Tibial artery (tissue), 4 donors: ENCODE measurements around the gene ZNF263.

Experiments used
- DNase-seq, 2 donors: peaks; one replicate each; pipeline ENCODE4 v3.0.0-alpha.2; 2019
- H3K27ac ChIP-seq, 2 donors: fragments of 200-600 bp; sonication (generic) in 1 of 2; 1 replicate in 1 of 2; 2 replicates in 1 of 2; pipeline ENCODE4 v1.5.1; 2018 to 2019; ENCODE audit warnings: mild to moderate bottlenecking in 1 of 2
- H3K27me3 ChIP-seq, 2 donors: fragments of 200-600 bp; sonication (generic) in 1 of 2; one replicate each; pipeline versions ENCODE4 v1.5.1 to v1.6.0; 2016 to 2019
- H3K36me3 ChIP-seq, 3 donors: fragments of 200-600 bp; sonication (generic) in 2 of 3; one replicate each; pipeline ENCODE4 v1.5.1; 2016 to 2019; ENCODE audit warnings: mild to moderate bottlenecking in 2 of 3
- H3K4me1 ChIP-seq, 4 donors: fragments of 200-600 bp; sonication (generic) in 2 of 4; 1 replicate in 3 of 4; 2 replicates in 1 of 4; pipeline ENCODE4 v1.5.1; 2016 to 2019
- H3K4me3 ChIP-seq, 2 donors: fragments of 200-600 bp; sonication (generic) in 1 of 2; 1 replicate in 1 of 2; 2 replicates in 1 of 2; pipeline ENCODE4 v1.5.1; 2018 to 2019; ENCODE audit warnings: mild to moderate bottlenecking in 2 of 2
- H3K9me3 ChIP-seq, 3 donors: fragments of 200-600 bp; sonication (generic) in 1 of 3; one replicate each; pipeline ENCODE4 v1.5.1; 2016 to 2019
- intact Hi-C: fragments of 100-400 bp; cut with DNase I; formaldehyde crosslinking; loops from one replicate; pipeline ENCODE4 v1.15.0; 2023; ENCODE audit warnings: low total_unique reads
- TF ChIP-seq, protein P1 (sequence below), 2 experiments: fragments of 200-600 bp in 1 of 2; fragments of 450-650 bp in 1 of 2; IDR thresholded peaks; one replicate each; pipeline ENCODE4 v1.5.1; 2017 to 2019; ENCODE audit warnings: antibody characterized with exemption in 2 of 2, mild to moderate bottlenecking in 1 of 2, moderate library complexity in 1 of 2

The ZNF263 gene

DNA sequence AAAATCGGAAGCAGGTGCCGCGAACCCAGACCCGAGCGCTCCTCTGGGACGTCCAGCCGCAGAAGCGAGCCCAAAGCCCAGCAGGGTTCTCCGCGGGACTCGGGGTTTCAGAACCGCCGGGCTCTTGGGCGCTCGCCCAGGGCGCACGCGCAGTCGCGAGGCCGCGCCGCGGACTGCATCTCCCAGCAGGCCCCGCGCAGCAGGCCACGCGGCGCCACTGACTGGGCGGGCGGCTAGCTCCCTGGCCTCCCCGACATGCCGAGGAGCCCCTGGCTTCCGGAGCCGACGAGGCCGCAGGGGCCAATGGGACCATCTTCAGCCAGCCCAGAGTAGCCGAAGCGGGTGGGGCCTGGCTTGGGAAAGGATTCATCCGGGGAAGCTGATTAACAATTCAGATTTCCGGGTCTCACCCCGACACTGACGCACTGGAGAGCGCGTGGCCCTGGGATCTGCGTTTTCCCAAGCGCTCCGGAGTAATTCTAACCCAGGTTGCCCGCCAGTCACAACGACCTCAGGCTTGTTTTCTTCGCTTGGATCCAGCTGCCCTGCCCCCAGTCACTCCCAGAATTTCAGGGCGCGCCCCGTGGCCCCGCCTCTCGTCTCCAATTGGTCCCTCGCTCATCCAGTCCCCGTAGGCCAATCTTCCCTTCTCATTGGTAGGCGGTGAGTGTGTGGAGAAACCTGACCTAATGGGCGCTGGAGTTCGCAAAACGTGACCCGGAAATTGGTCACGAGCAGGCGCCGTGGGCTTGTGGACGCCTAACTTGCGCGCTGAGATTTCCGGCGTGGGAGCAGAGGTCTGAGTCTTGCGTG lies at the start of gene ZNF263:
Gene ZNF263, plus strand, starts transcription at position 762 of the 813 bp plus-strand sequence. CDS start 328 bp downstream, outside the sequence.
- TF ChIP-seq, protein P1, sequence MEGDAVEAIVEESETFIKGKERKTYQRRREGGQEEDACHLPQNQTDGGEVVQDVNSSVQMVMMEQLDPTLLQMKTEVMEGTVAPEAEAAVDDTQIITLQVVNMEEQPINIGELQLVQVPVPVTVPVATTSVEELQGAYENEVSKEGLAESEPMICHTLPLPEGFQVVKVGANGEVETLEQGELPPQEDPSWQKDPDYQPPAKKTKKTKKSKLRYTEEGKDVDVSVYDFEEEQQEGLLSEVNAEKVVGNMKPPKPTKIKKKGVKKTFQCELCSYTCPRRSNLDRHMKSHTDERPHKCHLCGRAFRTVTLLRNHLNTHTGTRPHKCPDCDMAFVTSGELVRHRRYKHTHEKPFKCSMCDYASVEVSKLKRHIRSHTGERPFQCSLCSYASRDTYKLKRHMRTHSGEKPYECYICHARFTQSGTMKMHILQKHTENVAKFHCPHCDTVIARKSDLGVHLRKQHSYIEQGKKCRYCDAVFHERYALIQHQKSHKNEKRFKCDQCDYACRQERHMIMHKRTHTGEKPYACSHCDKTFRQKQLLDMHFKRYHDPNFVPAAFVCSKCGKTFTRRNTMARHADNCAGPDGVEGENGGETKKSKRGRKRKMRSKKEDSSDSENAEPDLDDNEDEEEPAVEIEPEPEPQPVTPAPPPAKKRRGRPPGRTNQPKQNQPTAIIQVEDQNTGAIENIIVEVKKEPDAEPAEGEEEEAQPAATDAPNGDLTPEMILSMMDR (IDR thresholded peaks at IDR 0.05), result peak in 1 of 2 experiments; percentile 7
- Histone ChIP-seq H3K9me3 (peaks cover 0 to 23% (median 4%) of the 10 kb centered on the region in 3 donors), H3K27me3 (no peaks in the 10 kb centered on the region), H3K27ac (peak within 1 kb of the TSS; percentile 97 to 98), H3K36me3 (peaks cover 26 to 33% (median 31%) of the 10 kb centered on the region in 3 donors), H3K4me3 (peak within 1 kb of the TSS; percentile 87 to 98), H3K4me1 (peaks cover 0 to 34% (median 27%) of the 10 kb centered on the region in 4 donors)
- DNase-seq, result peak; percentile 95 to 98
- intact Hi-C loops, result loop anchor here (10.0 kb wide), 1 partner anchor 48 kb away; the partner anchor contains the start of gene ZNF200

- no peak for DNase-seq
- H3K4me3 ChIP-seq, result peak overlapping the region; percentile 71 to 94
- H3K4me1 ChIP-seq, result peaks cover 0 to 17% (median 13%) of the 10 kb centered on the region in 4 donors
- peaks cover 0 to 7% (median 0%) of the 10 kb centered on the region in 3 donors for H3K9me3 ChIP-seq
- TF ChIP-seq, protein P1 (IDR thresholded peaks at IDR 0.05), result no peak
- H3K27ac ChIP-seq, result peak overlapping the region; percentile 85 to 94
- no peaks in the 10 kb centered on the region for H3K27me3 ChIP-seq
- intact Hi-C loops, result loop anchor here (10.0 kb wide), 2 partner anchors 50 to 220 kb away; partner anchors contain the start of gene ZNF263
- peaks cover 35 to 37% (median 36%) of the 10 kb centered on the region in 3 donors for H3K36me3 ChIP-seq
Observed at GRCh38 chr16:3234543-3234856, 48.8 kb upstream of the ZNF263 start.

DNA sequence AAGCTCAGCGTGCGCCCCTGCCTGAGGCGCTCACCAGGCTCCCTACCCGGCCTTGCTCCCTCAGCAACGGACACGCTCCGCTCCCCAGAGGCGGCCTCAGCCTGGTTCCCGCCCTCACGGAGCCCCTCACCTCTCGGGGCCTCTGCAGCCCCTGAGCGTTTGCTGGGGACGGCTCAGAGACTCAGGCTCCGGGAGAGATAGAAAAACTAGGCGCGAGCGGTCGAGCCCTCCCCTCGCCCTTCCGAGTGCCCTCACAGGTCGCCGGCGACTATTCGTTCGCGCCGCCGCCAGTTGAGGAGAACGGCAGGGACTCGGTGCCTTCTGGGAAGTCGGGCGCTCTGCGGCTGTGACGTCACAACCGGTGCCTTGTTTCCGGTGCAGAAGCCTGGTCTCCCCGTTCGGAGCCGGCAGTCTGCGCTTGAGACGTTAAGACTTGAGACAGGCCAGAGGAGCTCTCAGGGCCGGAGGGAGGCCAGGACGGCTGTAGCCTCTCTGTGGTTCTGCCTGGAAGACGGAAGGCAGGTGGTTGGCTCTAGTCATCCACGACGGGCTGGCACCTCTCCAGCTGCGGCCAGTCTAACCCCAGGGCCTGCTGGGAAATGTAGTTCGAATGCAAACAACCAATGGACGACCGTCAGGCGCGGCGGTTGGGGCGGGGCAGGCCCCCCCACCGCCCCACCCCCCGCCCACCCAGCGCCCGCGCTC lies 48.3 kb upstream of the ZNF263 start, which contains the start of gene ZNF200:
Gene ZNF200, minus strand, starts transcription at position 302 of the 705 bp plus-strand sequence. CDS start 1,403 bp downstream, outside the sequence.
- peaks cover 30 to 32% (median 31%) of the 10 kb centered on the region in 3 donors for H3K36me3 ChIP-seq
- TF ChIP-seq, protein P1 (IDR thresholded peaks at IDR 0.05), result no peak
- peaks cover 0 to 4% (median 0%) of the 10 kb centered on the region in 3 donors for H3K9me3 ChIP-seq
- H3K4me1 ChIP-seq, result peaks cover 0 to 17% (median 13%) of the 10 kb centered on the region in 4 donors
- H3K27ac ChIP-seq, result peak within 1 kb of the TSS; percentile 85 to 94
- peak within 1 kb of the TSS; percentile 71 to 94 for H3K4me3 ChIP-seq
- peak; percentile 95 to 97 for DNase-seq
- intact Hi-C loops, result loop anchor here (10.0 kb wide), 2 partner anchors 50 to 220 kb away; partner anchors contain the start of gene ZNF263
- H3K27me3 ChIP-seq, result no peaks in the 10 kb centered on the region

DNA sequence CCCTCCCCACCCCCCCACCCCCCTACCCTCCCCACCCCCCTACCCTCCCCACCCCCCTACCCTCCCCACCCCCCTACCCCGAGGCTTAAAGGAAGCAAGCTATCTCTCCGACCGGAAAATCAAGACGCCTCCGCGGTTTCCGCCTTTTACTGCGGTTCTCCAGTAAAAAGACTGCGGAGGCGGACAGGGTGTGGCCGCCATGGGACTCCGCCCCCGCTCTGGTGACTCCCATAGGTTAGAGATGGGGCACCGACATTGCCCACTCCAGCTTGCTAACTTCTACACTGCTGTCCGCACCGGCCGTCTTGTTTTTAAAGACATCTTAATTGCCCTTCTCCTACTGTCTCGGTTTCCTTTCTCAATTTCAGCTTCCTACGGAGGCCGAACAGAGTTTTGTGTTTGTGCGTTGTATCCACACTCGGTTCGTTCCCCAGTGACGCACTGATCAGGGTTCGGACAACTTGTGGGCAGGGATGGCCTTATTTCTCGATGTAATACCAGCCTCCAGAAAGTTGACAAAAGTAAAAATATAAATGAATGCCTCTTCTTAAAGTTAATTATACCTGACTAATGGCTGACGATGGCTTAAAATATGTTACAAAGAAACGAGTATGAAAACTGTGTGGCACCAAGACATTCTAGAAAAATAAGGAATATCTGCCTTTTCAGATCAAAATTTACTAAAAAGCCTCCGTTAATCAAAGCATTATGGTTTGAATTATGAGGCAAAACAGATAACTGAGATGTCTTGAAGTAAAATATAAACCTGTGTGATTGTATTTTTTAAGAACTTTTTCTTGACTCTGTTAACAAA lies 47.2 kb upstream of the ZNF263 start:
- TF ChIP-seq, protein P1 (IDR thresholded peaks at IDR 0.05), result no peak
- Histone ChIP-seq H3K27me3 (no peaks in the 10 kb centered on the region), H3K27ac (no peak overlapping the region), H3K4me1 (peaks cover 0 to 17% (median 13%) of the 10 kb centered on the region in 4 donors), H3K9me3 (no peaks in the 10 kb centered on the region), H3K36me3 (peaks cover 20 to 21% (median 20%) of the 10 kb centered on the region in 3 donors), H3K4me3 (no peak overlapping the region)
- peak in 1 of 2 donors; percentile 36 for DNase-seq
- intact Hi-C loops, result loop anchor here (10.0 kb wide), 2 partner anchors 49 to 219 kb away; partner anchors contain the start of gene ZNF263

- peaks cover 0 to 14% of the 10 kb centered on the region in 2 donors for H3K27me3 ChIP-seq
- TF ChIP-seq, protein P1 (IDR thresholded peaks at IDR 0.05), result no peak
Observed at GRCh38 chr16:3241761-3242160, 41.5 kb upstream of the ZNF263 start.

More at GRCh38 chr16:3241761-3242160, 41.5 kb upstream of the ZNF263 start:
- Histone ChIP-seq H3K9me3 (no peaks in the 10 kb centered on the region), H3K4me1 (no peaks in the 10 kb centered on the region), H3K36me3 (no peaks in the 10 kb centered on the region), H3K27ac (no peak overlapping the region), H3K4me3 (no peak overlapping the region)
- intact Hi-C loops, result no loop called here
- no peak for DNase-seq
